HG03039 (cell line): ENCODE results near the gene BCL2.
"Not testable (repeated sequence)": the region's sequence is repeated elsewhere in the genome, so short reads cannot be mapped to it uniquely, and the experiment has no call there.

ENCODE experiments used
- ATAC-seq: cut with Tn5 transposase; IDR thresholded peaks from one replicate; pipeline ENCODE4 v1.9.1; 2021; ENCODE audit warnings: mild to moderate bottlenecking, moderate library complexity; ENCODE audit not compliant: unreplicated experiment

The BCL2 gene

GRCh38 chr18:63236921-63237846 is 82.4 kb downstream of the BCL2 start:
- ATAC-seq, result no peak

GRCh38 chr18:63236406-63236805 is 83.2 kb downstream of the BCL2 start:
- ATAC-seq, result no peak

- ATAC-seq, result not testable (repeated sequence)
These were observed 83.6 kb downstream of the BCL2 start for GRCh38 chr18:63235920-63236319.

GRCh38 chr18:63234841-63235240 is 84.7 kb downstream of the BCL2 start:
- ATAC-seq, result no peak

- ATAC-seq, result no peak
These were observed 85.1 kb downstream of the BCL2 start for GRCh38 chr18:63234432-63234831.

GRCh38 chr18:63233334-63233733 is 86.2 kb downstream of the BCL2 start:
- ATAC-seq, result no peak

GRCh38 chr18:63232826-63233225 is 86.7 kb downstream of the BCL2 start:
- ATAC-seq, result no peak

- ATAC-seq, result no peak
These were observed 89.6 kb downstream of the BCL2 start for GRCh38 chr18:63229971-63230370.

- ATAC-seq, result no peak
These were observed 94.1 kb downstream of the BCL2 start for GRCh38 chr18:63225434-63225833.

- ATAC-seq, result no peak
These were observed 94.9 kb downstream of the BCL2 start for GRCh38 chr18:63224630-63225029.

GRCh38 chr18:63223837-63224236 is 95.7 kb downstream of the BCL2 start:
- ATAC-seq, result no peak

- ATAC-seq, result no peak
These were observed 98.7 kb downstream of the BCL2 start for GRCh38 chr18:63220903-63221302.

- no peak for ATAC-seq
These were observed 101.1 kb downstream of the BCL2 start for GRCh38 chr18:63218472-63218871.

GRCh38 chr18:63216516-63217311 is 102.9 kb downstream of the BCL2 start:
- ATAC-seq, result no peak

GRCh38 chr18:63213936-63214671 is 105.5 kb downstream of the BCL2 start:
- ATAC-seq, result no peak

GRCh38 chr18:63213331-63213900 is 106.2 kb downstream of the BCL2 start:
- ATAC-seq, result no peak

- no peak for ATAC-seq
These were observed 109.0 kb downstream of the BCL2 start for GRCh38 chr18:63210521-63210920.

- no peak for ATAC-seq
These were observed 110.9 kb downstream of the BCL2 start for GRCh38 chr18:63208676-63209075.

GRCh38 chr18:63207835-63208234 is 111.7 kb downstream of the BCL2 start:
- no peak for ATAC-seq

- ATAC-seq, result no peak
These were observed 112.3 kb downstream of the BCL2 start for GRCh38 chr18:63207143-63207790.
